ENCODE results near the gene PIGM.
A peak's percentile ranks its signal among the peaks of the same experiment; 100 is the strongest.

Gene PIGM

GRCh38 chr1:160031365-160032164 lies at the start of gene PIGM:
TSS of gene PIGM (minus strand) at chr1:160031990. CDS start at chr1:160031739, 251 bp downstream.
- peak; percentile 93 for DNase-seq

GRCh38 chr1:160081261-160081936 lies 49.6 kb upstream of the PIGM start, which contains the start of gene KCNJ9:
TSS of gene KCNJ9 (plus strand) at chr1:160081538. CDS start at chr1:160084031, 2,493 bp downstream.
- no peak for DNase-seq

DNA sequence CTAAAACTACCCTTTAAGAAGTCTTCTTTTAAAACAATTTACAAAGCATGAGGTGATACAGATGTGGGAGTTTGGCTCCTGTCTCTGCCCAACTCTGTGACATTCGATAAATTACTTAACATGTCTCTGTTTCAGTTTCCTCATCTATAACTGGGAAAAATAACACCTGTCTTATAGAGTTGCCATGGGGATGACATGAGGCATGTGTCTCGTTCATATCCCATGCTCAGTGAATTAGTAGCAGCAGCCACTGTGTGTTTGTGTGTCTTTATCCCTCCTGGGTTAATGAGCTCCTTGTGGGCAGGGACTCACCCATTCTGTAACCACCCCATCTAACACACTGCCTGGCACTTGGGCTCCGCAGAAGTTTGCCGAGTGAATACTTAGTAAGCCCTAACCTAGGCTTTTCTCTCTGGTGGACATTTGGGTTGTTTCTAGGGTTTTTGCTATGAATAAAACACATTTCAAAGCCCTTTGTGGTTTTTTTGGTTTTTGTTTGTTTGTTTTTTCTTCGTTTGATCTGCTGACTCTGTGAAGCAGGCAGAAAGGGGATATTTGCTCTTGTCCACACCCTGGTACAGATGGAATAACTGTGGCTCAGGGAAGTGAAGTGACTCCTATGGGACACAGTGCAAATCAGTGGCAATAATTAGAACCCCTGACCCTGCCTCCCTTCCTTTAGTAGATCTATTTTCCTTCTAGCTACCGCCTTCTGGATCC lies 48.8 kb upstream of the PIGM start:
- no peak for DNase-seq

- DNase-seq = no peak
Measured at GRCh38 chr1:160079448-160079847, 47.7 kb upstream of the PIGM start.

GRCh38 chr1:160078512-160079195 lies 46.9 kb upstream of the PIGM start:
- DNase-seq = peak; percentile 64

GRCh38 chr1:160077486-160077885 lies 45.7 kb upstream of the PIGM start:
- DNase-seq = no peak

GRCh38 chr1:160076295-160076694 lies 44.5 kb upstream of the PIGM start:
- no peak for DNase-seq

- no peak for DNase-seq
Measured at GRCh38 chr1:160075836-160076235, 44.0 kb upstream of the PIGM start.

DNA sequence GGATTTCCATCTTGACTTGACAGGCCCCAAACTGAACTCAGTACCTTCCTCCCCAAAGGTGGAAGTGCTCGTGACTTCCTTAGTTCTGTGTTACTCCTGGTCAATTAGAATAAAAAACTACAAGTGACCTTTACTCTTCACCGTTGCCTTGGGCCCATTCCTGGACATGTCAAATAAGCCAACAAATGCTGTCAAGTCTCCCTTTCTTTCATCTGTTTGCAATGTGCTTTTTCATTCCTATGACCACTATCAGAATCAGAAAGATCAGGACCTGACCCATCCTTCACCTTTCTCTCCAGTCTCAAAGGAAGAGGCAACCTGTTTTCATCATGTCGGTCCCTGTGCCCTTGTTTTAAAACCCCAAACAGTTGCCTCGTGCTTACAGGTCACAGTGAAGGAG lies 43.1 kb upstream of the PIGM start:
- DNase-seq = no peak

DNA sequence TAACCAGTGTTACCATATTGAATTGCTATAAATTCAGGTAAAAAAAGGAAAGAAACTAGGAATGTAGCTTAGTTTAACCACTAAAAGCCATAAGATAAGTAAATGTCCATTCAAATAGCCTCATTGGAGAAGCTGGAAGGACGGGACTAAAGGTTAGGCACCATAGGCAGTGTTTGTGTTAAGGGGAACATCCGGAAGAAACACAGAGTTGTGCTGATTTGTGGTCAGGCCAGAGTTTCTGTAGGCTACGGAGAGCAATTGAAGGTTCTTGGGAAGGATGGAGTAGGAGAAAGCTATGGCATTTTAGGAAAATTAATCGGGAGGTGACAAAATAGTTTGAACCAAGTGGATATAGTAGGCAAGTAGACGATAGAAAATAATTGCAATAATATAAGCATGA lies 39.5 kb upstream of the PIGM start:
- no peak for DNase-seq

- DNase-seq = peak; percentile 68
Measured at GRCh38 chr1:160070243-160071163, 38.7 kb upstream of the PIGM start.

GRCh38 chr1:160069460-160070231 lies 37.9 kb upstream of the PIGM start, which contains the start of gene KCNJ10:
TSS of gene KCNJ10 (minus strand) at chr1:160070160. CDS start at chr1:160042532, 27,628 bp downstream.
- no peak for DNase-seq

DNA sequence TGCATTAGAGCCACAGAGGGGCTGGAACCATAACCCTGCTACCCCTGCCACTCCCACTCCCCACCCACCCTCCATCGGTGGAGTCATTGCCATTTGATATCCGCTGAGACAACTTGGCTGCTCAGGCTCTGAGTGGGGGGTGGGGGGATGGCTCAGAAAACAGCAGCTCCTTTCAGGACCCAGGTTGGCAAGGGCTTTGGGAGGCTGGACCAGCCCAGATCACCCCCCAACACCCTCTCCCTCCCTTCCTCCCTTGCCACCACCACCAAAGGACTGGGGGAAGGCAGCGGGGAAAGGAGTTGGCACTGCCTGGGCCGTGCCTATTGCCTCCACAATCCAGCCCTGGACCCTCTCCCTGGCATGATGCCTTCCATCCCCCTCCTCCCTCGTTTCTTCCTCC lies 36.4 kb upstream of the PIGM start:
- no peak for DNase-seq

- no peak for DNase-seq
Measured at GRCh38 chr1:160066829-160067745, 35.3 kb upstream of the PIGM start.

DNA sequence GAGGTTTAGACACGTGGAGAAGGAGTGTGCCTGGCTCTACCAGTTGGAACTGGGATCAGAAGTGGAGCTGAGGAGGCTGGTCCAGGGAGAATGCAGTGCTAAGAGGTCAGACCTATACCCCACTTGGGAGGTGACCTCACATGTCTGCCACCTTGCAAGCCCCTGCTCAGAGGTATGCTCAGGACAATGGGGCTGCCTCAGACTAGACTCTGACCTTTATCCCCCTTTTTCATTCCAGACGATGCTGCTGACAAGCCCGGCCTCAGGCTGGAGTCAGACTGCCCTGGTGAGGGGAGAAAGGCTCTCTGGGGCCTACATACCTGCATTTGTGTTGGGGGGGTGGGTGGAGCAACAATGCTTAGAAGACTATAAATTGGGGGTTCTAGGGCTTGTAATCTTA lies 33.0 kb upstream of the PIGM start:
- DNase-seq = no peak

- no peak for DNase-seq
Measured at GRCh38 chr1:160064164-160064563, 32.4 kb upstream of the PIGM start.

GRCh38 chr1:160063176-160063575 lies 31.4 kb upstream of the PIGM start:
- DNase-seq = no peak

GRCh38 chr1:160062230-160062532 lies 30.4 kb upstream of the PIGM start:
- no peak for DNase-seq

- DNase-seq = no peak
Measured at GRCh38 chr1:160061369-160062229, 29.8 kb upstream of the PIGM start.
